KMS-11 (cell line): ENCODE data around the gene H1-8.

Experiments
- H2AFZ ChIP-seq: fragments of 200-600 bp; sonication (generic); 2 replicates; pipeline ENCODE4 v1.6.1; 2016; ENCODE audit warnings: antibody characterized with exemption, mixed run types, low read depth
- H3K27ac ChIP-seq: fragments of 200-600 bp; sonication (generic); 2 replicates; pipeline ENCODE4 v1.6.1; 2016; ENCODE audit warnings: mild to moderate bottlenecking, mixed run types
- H3K27me3 ChIP-seq: fragments of 200-600 bp; sonication (generic); 2 replicates; pipeline ENCODE4 v1.6.1; 2017; ENCODE audit warnings: mild to moderate bottlenecking, low read depth, mixed run types, moderate library complexity; ENCODE audit not compliant: insufficient read depth
- H3K36me3 ChIP-seq: fragments of 200-600 bp; sonication (generic); 2 replicates; pipeline ENCODE4 v1.6.1; 2017; ENCODE audit warnings: mild to moderate bottlenecking, mixed run types; ENCODE audit not compliant: insufficient read depth
- H3K4me1 ChIP-seq: fragments of 200-600 bp; sonication (generic); 2 replicates; pipeline ENCODE4 v1.6.1; 2016; ENCODE audit warnings: mild to moderate bottlenecking, low read depth, mixed run types; ENCODE audit not compliant: poor library complexity, severe bottlenecking
- H3K4me2 ChIP-seq: fragments of 200-600 bp; sonication (generic); 2 replicates; pipeline ENCODE4 v1.7.0; 2016; ENCODE audit warnings: mild to moderate bottlenecking, mixed run types
- H3K4me3 ChIP-seq: fragments of 200-600 bp; sonication (generic); IDR thresholded peaks from 2 replicates; pipeline ENCODE4 v1.6.1; 2017; ENCODE audit warnings: low read depth, low read length, mixed read lengths; ENCODE audit not compliant: insufficient read depth
- H3K79me2 ChIP-seq: fragments of 200-600 bp; sonication (generic); 2 replicates; pipeline ENCODE4 v1.6.1; 2016; ENCODE audit warnings: low read depth, mixed run types; ENCODE audit not compliant: insufficient read depth
- H3K9ac ChIP-seq: fragments of 200-600 bp; sonication (generic); 2 replicates; pipeline ENCODE4 v1.6.1; 2016; ENCODE audit warnings: mild to moderate bottlenecking, mixed run types
- H4K20me1 ChIP-seq: fragments of 200-600 bp; sonication (generic); 2 replicates; pipeline ENCODE4 v1.6.1; 2016; ENCODE audit warnings: mild to moderate bottlenecking, mixed run types; ENCODE audit not compliant: insufficient read depth
- CTCF ChIP-seq: fragments of 200-600 bp; sonication (generic); conservative IDR thresholded peaks from 2 replicates; pipeline ENCODE4 v1.6.1; 2017; ENCODE audit warnings: low read depth, mild to moderate bottlenecking, antibody characterized with exemption, low read length, moderate library complexity, mixed read lengths

H1-8 gene

GRCh38 chr3:129563850-129564535, 21.0 kb downstream of the H1-8 start:
- Histone ChIP-seq H3K4me3 (no peak overlapping the region), H2AFZ (no peak overlapping the region), H3K27ac (no peak overlapping the region), H3K9ac (no peak overlapping the region), H3K4me1 (peaks cover 2% of the 10 kb centered on the region), H4K20me1 (no peaks in the 10 kb centered on the region), H3K27me3 (no peaks in the 10 kb centered on the region), H3K36me3 (no peaks in the 10 kb centered on the region), H3K4me2 (no peak overlapping the region), H3K79me2 (no peaks in the 10 kb centered on the region)
- TF ChIP-seq CTCF = no peak

GRCh38 chr3:129564981-129565644, 22.1 kb downstream of the H1-8 start:
- H3K27me3 ChIP-seq = no peaks in the 10 kb centered on the region
- H2AFZ ChIP-seq = no peak overlapping the region
- no peaks in the 10 kb centered on the region for H3K4me1 ChIP-seq
- no peak overlapping the region for H3K4me2 ChIP-seq
- no peaks in the 10 kb centered on the region for H4K20me1 ChIP-seq
- H3K36me3 ChIP-seq = no peaks in the 10 kb centered on the region
- H3K9ac ChIP-seq = no peak overlapping the region
- no peaks in the 10 kb centered on the region for H3K79me2 ChIP-seq
- no peak overlapping the region for H3K27ac ChIP-seq
- TF ChIP-seq CTCF = no peak
- H3K4me3 ChIP-seq = no peak overlapping the region

DNA sequence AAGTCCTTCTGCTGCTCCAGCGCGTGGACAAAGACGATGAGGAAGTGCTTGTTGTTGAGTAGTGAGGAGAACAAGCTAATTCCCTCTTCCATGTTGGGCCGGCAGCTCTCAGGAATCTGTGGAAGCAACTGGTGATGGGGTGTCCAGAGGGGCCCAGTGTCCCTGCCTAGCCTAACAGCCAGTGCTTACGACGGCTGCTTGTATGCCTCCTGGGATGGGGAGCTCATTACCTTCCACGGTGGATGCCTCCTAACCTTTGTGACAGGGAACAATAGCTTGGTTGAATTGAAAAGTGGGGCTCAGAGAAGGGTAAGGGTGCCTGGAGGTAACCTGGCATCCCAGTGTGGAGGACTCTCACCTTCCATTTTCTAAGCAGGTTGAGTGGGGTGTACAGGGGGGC, 22.9 kb downstream of the H1-8 start:
- TF ChIP-seq CTCF = no peak
- H3K36me3 ChIP-seq = no peaks in the 10 kb centered on the region
- no peak overlapping the region for H3K9ac ChIP-seq

DNA sequence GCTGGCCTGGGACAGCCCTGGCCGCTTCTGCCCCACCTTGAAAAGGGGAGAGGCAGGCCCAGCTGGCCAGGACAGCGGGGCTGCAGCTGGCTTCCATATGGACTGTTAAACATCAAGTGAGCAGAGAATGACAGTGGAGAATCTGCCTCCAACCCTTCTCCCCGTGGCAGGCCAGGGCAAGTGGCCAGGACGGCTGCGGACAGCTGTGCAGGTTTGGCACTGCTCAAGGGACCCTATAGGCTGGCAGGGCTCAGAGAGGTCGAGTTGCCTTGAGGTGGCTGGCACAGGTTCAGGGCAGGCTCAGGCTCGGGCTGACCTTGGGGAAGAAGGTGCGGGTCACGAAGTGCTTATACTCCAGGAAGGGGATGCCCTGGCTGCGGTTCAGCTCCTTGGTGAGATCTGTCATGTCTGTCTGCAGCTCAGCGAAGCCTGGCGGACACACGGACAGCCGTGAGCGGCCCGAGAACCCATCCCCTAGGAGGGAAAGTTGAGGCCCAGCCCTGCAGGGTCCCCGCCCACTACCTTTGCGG, 24.3 kb downstream of the H1-8 start:
- H3K36me3 ChIP-seq = no peaks in the 10 kb centered on the region
- TF ChIP-seq CTCF = no peak

More for the DNA sequence above, 22.9 kb downstream of the H1-8 start:
- no peak overlapping the region for H3K4me3 ChIP-seq
- no peak overlapping the region for H3K27ac ChIP-seq
- H4K20me1 ChIP-seq = no peaks in the 10 kb centered on the region
- no peak overlapping the region for H3K4me2 ChIP-seq
- no peaks in the 10 kb centered on the region for H3K27me3 ChIP-seq
- H3K79me2 ChIP-seq = no peaks in the 10 kb centered on the region
- H3K4me1 ChIP-seq = no peaks in the 10 kb centered on the region
- no peak overlapping the region for H2AFZ ChIP-seq

More for the DNA sequence above, 24.3 kb downstream of the H1-8 start:
- Histone ChIP-seq H3K4me3 (no peak overlapping the region), H3K27me3 (no peaks in the 10 kb centered on the region), H4K20me1 (no peaks in the 10 kb centered on the region), H3K9ac (no peak overlapping the region), H3K4me2 (no peak overlapping the region), H3K4me1 (no peaks in the 10 kb centered on the region), H2AFZ (no peak overlapping the region), H3K79me2 (no peaks in the 10 kb centered on the region), H3K27ac (no peak overlapping the region)
